Stimulated activated CD4-positive, alpha-beta T cell treated with anti-CD3 and anti-CD28 coated beads, Interleukin-12 subunit alpha, Interleukin-12 subunit beta, amount 100 ng/mL, for 4 hours (primary cell): Measurements from ENCODE around the gene AIRE.
"Not testable (repeated sequence)": the region's sequence is repeated elsewhere in the genome, so short reads cannot be mapped to it uniquely, and the experiment has no call there.

Experiments
- DNase-seq: peaks from one replicate; pipeline ENCODE4 v3.0.0-alpha.2; 2020

The AIRE gene

GRCh38 chr21:44291936-44292811, 6.5 kb downstream of the AIRE start:
- no peak for DNase-seq

- no peak for DNase-seq
Observed at GRCh38 chr21:44292812-44293195, 7.1 kb downstream of the AIRE start.

- no peak for DNase-seq
Observed at GRCh38 chr21:44293551-44294231, 8.0 kb downstream of the AIRE start.

- no peak for DNase-seq
Observed at GRCh38 chr21:44294391-44295162, 8.9 kb downstream of the AIRE start.

- DNase-seq = no peak
Observed at GRCh38 chr21:44295163-44295573, 9.5 kb downstream of the AIRE start.

GRCh38 chr21:44295646-44296045, 10.0 kb downstream of the AIRE start:
- no peak for DNase-seq

GRCh38 chr21:44296103-44296519, 10.4 kb downstream of the AIRE start:
- DNase-seq = no peak

GRCh38 chr21:44296916-44297315, 11.2 kb downstream of the AIRE start:
- no peak for DNase-seq

- peak; percentile 71 for DNase-seq
Observed at GRCh38 chr21:44297525-44298290, 12.0 kb downstream of the AIRE start.

- no peak for DNase-seq
Observed at GRCh38 chr21:44298301-44298700, 12.6 kb downstream of the AIRE start.

GRCh38 chr21:44299085-44299457, 13.4 kb downstream of the AIRE start:
- DNase-seq = no peak

GRCh38 chr21:44299458-44300261, 14.0 kb downstream of the AIRE start, which contains the start of gene PFKL:
TSS of gene PFKL (plus strand) at chr21:44300053. CDS start at chr21:44300106, 53 bp downstream.
- DNase-seq = peak; percentile 66

- peak; percentile 67 for DNase-seq
Observed at GRCh38 chr21:44300262-44300959, 14.7 kb downstream of the AIRE start.

GRCh38 chr21:44301141-44301540, 15.5 kb downstream of the AIRE start:
- DNase-seq = no peak

GRCh38 chr21:44301961-44302406, 16.3 kb downstream of the AIRE start:
- DNase-seq = no peak

- not testable (repeated sequence) for DNase-seq
Observed at GRCh38 chr21:44302573-44303401, 17.1 kb downstream of the AIRE start.

GRCh38 chr21:44303490-44303981, 17.9 kb downstream of the AIRE start:
- DNase-seq = no peak

GRCh38 chr21:44304011-44304616, 18.4 kb downstream of the AIRE start:
- DNase-seq = no peak

- peak; percentile 45 for DNase-seq
Observed at GRCh38 chr21:44304877-44305293, 19.2 kb downstream of the AIRE start.
